ENCODE measurements around the gene MECR.

Gene MECR

DNA sequence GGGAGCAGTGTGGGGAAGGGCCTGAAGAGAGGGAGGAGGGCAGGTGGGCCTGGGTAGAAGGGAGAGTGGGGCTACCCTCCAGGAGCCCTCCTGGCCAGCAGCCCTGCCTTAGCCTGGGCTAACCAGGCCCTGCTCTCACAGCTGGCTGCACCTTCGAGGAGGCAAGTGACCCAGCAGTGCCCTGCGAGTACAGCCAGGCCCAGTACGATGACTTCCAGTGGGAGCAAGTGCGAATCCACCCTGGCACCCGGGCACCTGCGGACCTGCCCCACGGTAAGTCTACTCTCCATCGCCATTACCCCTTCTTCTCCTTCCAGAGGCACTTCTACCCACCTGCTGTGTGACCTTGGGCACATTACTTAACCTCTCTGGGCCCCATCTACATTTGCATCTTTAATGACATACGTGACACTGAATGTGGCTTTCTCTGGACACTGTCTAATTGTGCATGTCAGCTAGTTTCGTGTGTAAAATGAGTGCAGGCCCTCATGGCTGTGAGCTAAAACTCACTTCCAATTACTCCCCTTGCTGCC, 24.5 kb upstream of the MECR start:
- DNase-seq: no peak

DNA sequence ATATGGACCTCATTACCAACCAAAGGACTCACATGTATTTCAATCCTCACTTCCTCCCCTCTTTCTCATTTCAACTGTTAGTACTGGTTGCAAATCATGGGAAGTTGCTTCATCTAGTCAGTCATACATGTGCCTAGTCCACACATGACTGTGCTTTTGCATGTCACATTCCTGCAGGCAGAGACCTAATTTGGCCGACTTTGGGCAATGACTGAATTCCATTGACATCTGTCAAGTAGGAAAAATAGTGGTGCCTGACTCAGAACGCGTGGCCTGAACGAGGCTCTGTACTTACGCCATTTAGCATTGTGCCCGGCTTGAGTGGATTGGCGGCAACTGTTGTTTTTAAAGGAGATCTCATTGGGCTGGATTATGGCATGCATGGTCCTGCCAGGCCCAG, 23.6 kb upstream of the MECR start:
- no peak for DNase-seq

GRCh38 chr1:29253180-29253579, 22.4 kb upstream of the MECR start:
- no peak for DNase-seq

DNA sequence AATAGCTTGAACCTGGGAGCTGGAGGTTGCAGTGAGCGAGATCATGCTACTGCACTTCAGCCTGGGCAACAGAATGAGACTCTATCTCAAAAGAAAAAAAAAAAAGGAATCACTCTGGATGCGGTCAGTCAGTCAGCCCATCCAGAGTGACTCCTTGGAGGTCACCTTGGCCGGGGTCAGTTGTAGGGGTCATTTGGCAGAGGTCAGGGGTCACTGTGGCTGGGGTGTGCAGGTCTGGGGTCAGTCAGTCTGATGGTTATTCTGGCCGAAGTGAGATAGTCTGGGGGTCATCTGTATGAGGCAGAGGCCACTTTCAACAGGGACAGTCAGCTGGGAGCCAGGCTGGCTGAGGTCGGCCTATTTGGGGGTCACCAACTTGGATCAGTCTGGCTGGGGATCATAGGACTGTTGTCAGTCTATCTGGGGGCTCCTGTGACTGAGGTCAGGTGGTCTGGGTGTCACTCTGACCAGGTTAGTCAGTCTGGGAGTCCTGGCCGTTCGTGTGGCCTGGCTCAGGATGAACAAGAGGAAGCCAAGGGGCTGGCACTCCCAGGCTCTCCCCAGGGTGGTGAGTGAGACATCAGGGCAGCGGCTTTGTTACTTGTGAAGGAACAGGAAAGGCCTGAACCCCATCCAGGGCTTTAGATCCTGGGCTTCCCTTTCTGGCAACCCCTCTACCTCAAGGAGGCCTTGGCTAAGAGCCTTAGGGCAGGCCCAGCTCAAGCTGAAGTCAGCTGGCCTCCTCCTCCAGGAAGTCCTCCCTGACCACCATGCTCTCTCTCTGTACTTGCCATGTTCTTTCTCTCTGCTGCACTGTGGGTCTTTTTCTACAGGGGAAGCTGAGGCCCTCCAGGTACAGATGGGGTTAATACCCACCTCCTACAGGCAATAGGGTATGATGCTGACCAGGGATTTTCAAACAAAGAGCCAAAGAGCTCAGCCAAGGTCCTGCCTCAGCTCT, 20.7 kb upstream of the MECR start:
- DNase-seq: no peak

- DNase-seq: no peak
Observed at GRCh38 chr1:29249951-29250581, 19.3 kb upstream of the MECR start.

- DNase-seq: no peak
Observed at GRCh38 chr1:29249170-29249691, 18.5 kb upstream of the MECR start.

GRCh38 chr1:29248409-29248808, 17.7 kb upstream of the MECR start:
- no peak for DNase-seq

- no peak for DNase-seq
Observed at GRCh38 chr1:29247571-29248273, 17.0 kb upstream of the MECR start.

DNA sequence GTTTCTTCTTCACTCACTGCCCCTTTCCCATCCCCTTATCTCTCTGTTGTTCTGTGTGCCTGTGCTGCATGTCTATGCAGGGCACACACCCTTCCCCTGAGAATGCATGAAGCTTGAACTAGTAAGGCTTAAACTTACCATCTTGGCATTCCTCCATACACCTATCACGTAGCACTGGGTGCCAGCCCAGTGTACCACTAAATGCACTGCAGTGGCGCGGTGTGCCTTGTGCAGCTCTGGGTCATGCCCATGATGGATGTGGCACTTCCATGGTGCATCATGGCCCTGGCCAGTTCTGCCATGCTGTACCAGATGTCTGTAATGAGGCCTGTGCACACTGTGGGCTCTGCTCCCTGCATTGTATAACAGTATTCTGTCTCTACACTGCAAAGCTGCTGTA, 16.3 kb upstream of the MECR start:
- no peak for DNase-seq

GRCh38 chr1:29245876-29246275, 15.1 kb upstream of the MECR start:
- DNase-seq: no peak

GRCh38 chr1:29245261-29245660, 14.5 kb upstream of the MECR start:
- no peak for DNase-seq

- DNase-seq: no peak
Observed at GRCh38 chr1:29243871-29244200, 13.1 kb upstream of the MECR start.

DNA sequence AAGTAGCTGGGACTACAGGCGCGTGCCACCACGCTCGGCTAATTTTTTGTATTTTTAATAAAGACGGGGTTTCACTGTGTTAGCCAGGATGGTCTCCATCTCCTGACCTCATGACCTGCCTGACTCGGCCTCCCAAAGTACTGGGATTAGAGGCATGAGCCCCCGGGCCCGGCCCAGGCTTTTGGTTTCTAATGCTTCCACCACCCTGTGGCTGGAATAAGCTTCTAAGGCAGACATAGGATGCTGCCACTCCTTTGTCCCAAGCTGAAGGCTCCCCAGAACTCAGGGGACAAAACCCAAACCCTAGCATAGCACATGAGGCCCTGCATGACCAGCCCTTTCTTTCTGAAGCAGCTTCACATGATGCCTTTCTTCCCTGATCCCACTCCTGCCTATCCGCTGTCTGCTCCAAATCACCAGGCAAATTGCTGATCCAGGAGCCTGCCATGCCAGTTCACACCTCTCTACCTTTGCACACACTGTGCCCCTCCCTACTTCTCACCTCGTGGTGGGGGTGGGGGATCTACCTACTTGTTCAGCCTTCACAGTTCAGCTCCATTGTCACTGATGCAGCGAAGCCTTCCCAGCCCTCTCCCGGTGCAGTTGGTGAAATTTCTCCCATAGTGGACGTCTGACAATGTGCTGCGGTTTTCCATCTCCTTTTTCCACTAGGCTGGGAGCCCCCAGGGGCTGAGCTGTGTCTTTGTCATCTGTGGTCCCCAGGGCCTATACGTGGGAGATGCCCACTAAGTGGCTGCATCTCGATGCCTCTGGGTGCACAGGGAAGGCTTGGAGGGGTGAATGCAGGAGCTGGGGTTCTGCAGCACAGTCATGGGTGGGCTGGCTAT, 12.5 kb upstream of the MECR start:
- DNase-seq: no peak

DNA sequence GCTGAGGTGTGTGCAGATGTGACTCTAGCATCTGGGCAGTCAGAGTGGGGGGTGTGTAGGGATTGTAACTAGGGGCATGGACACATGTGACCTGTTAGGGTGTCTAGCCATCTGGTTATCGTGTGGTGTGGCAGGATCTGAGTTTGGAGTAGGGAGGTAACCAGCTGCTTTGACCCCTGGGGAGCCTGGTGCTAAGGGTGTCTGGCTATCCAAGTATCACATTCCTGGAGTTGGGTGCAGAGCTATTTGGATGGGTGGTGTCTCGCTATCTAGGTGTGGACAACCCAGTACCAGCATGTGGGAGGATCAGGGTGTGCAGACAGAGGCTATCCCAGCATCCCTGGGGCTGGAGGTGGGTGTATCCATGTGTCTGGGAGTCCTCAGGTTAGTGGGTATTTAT, 10.3 kb upstream of the MECR start:
- DNase-seq: no peak

GRCh38 chr1:29240400-29240837, 9.7 kb upstream of the MECR start:
- no peak for DNase-seq

DNA sequence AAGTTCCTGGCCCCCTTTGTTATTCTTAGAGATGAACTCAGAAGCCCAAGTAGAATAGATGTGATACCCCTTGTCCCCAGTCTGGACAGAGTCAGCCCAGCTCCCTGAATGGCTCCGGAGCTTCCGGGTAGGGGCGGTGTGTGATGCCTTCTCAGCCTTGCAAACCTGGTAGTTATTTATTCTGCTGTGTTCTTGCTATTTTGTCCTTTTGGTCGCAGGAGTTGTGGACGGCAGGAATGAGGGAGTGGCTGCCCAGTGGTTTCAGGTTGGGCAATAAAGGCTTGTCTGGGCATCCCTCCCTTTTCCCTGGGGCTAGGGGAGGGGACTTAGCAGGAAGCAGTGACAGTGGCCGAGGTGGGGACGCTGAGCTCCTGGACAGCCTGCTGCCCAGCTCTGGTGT, 8.4 kb upstream of the MECR start:
- no peak for DNase-seq

GRCh38 chr1:29238620-29239002, 7.9 kb upstream of the MECR start:
- no peak for DNase-seq

GRCh38 chr1:29237852-29238619, 7.3 kb upstream of the MECR start:
- DNase-seq: no peak

DNA sequence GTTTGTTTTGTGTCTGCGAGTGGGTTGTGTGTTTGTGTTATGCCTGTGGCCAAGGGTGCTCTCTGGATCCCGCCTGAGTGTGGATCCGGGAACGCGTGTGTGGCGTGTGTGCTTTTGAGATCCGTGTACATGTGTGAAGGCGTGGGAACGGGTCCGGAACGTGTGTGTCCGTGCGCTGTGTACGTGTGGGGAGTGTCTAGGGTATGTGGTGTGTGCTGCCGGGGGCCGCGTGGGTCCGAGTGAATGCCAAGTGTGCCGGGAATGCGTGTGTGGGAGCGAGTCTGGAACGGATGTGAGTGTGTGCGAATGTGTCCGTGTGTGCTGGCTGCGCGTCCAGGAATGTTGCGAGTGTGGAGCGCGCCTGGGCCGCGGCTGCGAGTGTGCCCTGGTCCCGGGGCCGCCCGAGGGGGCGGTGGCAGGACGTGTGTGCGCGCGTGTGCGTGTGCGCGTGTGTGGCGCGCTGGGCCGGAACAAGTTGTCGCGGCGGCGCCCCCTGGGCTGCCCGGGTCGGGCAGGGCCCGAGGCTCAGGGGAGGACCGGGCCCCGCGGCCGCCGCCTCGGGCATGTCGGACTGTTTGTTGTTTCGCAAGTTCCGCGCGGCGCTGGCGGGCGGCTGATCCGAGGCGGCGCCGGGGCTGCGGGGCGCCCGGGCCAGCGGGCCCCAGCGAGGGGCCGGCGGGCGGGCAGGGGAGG, 6.5 kb upstream of the MECR start:
- no peak for DNase-seq

GRCh38 chr1:29236712-29237128, 6.0 kb upstream of the MECR start:
- no peak for DNase-seq

Data from NCI-H1930 (cell line).